Measurements from ENCODE around the gene UBE2G2.

UBE2G2 gene

GRCh38 chr21:44730951-44731579, 70.6 kb downstream of the UBE2G2 start:
- no peak for DNase-seq (ENCODE audit: low read depth in 3 of 3, low spot score in 1 of 3)

GRCh38 chr21:44730028-44730395, 71.6 kb downstream of the UBE2G2 start:
- no peak for DNase-seq (ENCODE audit: low read depth in 3 of 3, low spot score in 1 of 3)

- DNase-seq (ENCODE audit: low read depth in 3 of 3, low spot score in 1 of 3): no peak
Observed at GRCh38 chr21:44729336-44730027, 72.1 kb downstream of the UBE2G2 start.

GRCh38 chr21:44728716-44729115, 72.9 kb downstream of the UBE2G2 start:
- no peak for DNase-seq (ENCODE audit: low read depth in 3 of 3, low spot score in 1 of 3)

GRCh38 chr21:44727757-44728156, 73.9 kb downstream of the UBE2G2 start:
- no peak for DNase-seq (ENCODE audit: low read depth in 3 of 3, low spot score in 1 of 3)

GRCh38 chr21:44727321-44727720, 74.3 kb downstream of the UBE2G2 start:
- no peak for DNase-seq (ENCODE audit: low read depth in 3 of 3, low spot score in 1 of 3)

GRCh38 chr21:44726826-44727225, 74.8 kb downstream of the UBE2G2 start:
- DNase-seq (ENCODE audit: low read depth in 3 of 3, low spot score in 1 of 3): no peak

GRCh38 chr21:44724926-44725325, 76.7 kb downstream of the UBE2G2 start:
- DNase-seq (ENCODE audit: low read depth in 3 of 3, low spot score in 1 of 3): no peak

- no peak for DNase-seq (ENCODE audit: low read depth in 3 of 3, low spot score in 1 of 3)
Observed at GRCh38 chr21:44724196-44724595, 77.4 kb downstream of the UBE2G2 start.

- DNase-seq (ENCODE audit: low read depth in 3 of 3, low spot score in 1 of 3): no peak
Observed at GRCh38 chr21:44723177-44724131, 78.2 kb downstream of the UBE2G2 start.

- DNase-seq (ENCODE audit: low read depth in 3 of 3, low spot score in 1 of 3): no peak
Observed at GRCh38 chr21:44722731-44723130, 78.9 kb downstream of the UBE2G2 start.

GRCh38 chr21:44720170-44720569, 81.5 kb downstream of the UBE2G2 start:
- no peak for DNase-seq (ENCODE audit: low read depth in 3 of 3, low spot score in 1 of 3)

Data from stimulated activated CD4-positive, alpha-beta T cell treated with anti-CD3 and anti-CD28 coated beads, TNF-alpha, amount 100 ng/mL, for 1 hour (primary cell).